ENCODE measurements around the gene SF1. TPM values are rescaled to one million over a fixed set of nuclear protein-coding genes. Genes with fewer than 3 reads are reported as not detected.

The SF1 gene
- total RNA-seq, 1 donor from 2014 or later, result 460 TPM

DNA sequence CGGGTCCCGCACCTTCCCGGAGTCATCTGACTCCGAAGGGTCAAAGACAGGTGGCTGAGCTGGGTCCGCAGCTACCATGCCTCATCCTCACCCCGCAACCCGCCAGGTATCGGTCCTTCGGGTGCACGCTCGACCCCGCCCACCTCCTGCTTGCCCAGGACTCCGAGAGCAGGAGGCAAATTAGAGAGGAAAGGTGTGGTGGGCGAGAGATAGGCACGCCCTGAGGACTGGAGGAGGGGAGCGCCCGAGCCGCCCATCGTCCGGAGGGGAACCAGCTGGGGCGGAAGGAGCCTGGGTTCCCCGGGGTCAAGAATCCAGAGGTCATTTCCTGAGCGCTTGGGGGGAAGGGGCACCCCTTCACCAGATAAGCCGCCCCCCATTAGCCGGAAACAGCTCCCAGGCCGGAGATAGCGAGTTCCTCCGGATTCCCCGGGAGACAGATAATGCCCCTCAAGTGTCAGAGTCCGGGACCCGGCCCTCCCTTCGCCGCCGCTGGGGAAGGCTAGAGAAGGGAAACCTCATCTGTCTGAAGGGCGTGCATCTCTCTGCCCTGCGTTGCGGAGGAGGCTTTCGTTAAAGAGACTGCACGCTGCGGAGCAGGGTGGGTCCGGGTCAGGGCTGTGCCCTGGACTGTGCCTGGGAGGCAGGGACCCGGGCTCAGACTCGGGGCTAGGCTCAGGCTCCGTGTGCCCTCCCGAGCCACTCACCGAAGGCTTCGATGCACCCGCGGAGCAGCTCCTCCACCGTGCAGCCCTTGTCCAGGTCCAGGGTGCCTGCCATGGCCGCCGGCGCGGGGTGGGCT, 36.1 kb downstream of the SF1 start:
- Mint-ChIP-seq H3K9me3 (no peaks in the 10 kb centered on the region), H3K4me3 (ENCODE audit: low read depth) (peak overlapping the region; percentile 68), H3K4me1 (ENCODE audit: low read depth) (peaks cover 30% of the 10 kb centered on the region), H3K36me3 (ENCODE audit: low read depth) (peaks cover 34% of the 10 kb centered on the region), H3K27me3 (ENCODE audit: low read depth) (no peaks in the 10 kb centered on the region), H3K27ac (no peak overlapping the region)
- intact Hi-C loops (cut with micrococcal nuclease), result no loop called here
- no peak for DNase-seq (ENCODE audit: low spot score)

DNA sequence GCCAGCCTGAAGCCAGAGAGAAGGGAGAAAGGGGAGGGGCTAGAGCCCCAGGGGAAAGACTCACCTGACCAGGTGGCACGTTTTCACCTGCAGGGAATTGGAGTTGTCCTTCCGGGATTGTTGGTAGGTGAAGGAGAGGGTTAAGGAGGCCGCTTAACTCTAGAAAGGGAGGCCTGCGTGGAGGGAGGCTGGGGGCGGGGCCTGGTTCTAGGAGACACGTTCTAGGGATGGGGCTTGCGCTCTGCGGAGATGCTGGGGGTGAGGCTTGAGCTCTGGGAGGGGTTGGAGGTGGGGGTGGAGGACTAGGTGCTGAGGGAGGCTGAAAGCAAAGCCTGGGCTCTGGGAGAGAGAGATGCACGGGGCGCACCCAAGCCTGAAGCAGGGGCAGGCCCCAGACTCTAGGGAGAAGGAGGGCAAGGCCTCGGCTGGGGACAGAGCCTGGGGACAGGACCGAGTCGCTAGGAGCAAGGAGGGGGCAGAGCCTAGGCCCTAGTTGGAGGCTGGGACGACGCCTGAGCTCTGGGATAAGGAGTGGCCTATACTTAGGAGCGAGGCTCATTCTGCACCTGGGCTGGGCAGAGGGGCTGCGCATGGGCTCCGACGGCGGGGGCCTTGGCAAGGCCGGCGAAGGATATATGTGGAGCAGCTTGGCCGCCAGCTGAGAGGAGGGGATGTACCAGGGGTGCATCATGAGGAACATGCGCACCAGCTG, 36.8 kb downstream of the SF1 start:
- Mint-ChIP-seq H3K27ac (no peak overlapping the region), H3K9me3 (no peaks in the 10 kb centered on the region), H3K4me3 (ENCODE audit: low read depth) (peak overlapping the region; percentile 68), H3K27me3 (ENCODE audit: low read depth) (no peaks in the 10 kb centered on the region), H3K4me1 (ENCODE audit: low read depth) (peaks cover 30% of the 10 kb centered on the region), H3K36me3 (ENCODE audit: low read depth) (peaks cover 39% of the 10 kb centered on the region)
- DNase-seq (ENCODE audit: low spot score), result no peak
- intact Hi-C loops (cut with micrococcal nuclease), result no loop called here

DNA sequence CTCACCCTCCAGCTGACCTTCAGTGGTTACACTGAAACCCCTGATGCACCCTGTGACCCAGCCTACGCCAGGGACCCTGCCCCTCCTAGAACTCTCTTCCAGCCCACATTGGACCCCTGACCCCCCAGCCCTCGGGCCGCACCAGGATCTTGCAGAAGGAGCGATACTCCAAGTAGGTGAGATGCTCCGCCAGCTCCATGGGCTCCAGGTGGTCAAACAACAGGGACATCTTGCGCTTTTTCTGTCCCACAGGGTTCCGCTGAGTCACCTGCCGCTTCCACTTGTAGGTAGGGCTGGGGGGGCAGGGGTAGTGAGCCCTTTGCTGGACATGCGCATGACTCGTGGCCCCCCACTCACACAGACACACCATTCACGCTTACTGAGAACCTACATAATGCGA, 38.5 kb downstream of the SF1 start:
- Mint-ChIP-seq H3K4me3 (ENCODE audit: low read depth) (no peak overlapping the region), H3K36me3 (ENCODE audit: low read depth) (peaks cover 48% of the 10 kb centered on the region), H3K9me3 (no peaks in the 10 kb centered on the region), H3K27ac (no peak overlapping the region), H3K4me1 (ENCODE audit: low read depth) (peaks cover 23% of the 10 kb centered on the region), H3K27me3 (ENCODE audit: low read depth) (no peaks in the 10 kb centered on the region)
- intact Hi-C loops (cut with micrococcal nuclease), result no loop called here
- DNase-seq (ENCODE audit: low spot score), result no peak

DNA sequence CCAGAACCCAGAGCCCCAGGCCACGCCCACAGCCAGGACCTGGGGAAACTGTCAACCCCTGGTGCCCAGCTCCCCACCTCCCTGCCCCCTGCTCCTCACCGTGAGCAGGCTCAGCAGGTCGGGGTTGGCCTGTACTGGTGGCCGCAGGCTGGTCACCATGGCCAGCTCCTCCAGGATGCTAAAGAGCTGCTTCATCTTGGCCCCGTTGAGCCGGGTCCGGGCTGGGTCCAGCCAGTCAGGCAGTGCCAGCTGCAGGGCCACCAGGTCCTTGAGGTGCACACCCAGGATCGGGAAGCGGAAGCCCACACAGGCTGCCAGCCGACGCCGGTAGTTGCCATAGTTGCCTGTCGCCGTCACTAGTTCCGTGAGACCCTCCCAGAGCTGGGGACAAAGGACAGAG, 41.7 kb downstream of the SF1 start:
- H3K4me1 Mint-ChIP-seq (ENCODE audit: low read depth), result peaks cover 12% of the 10 kb centered on the region
- H3K36me3 Mint-ChIP-seq (ENCODE audit: low read depth), result peaks cover 62% of the 10 kb centered on the region
- no peaks in the 10 kb centered on the region for H3K27me3 Mint-ChIP-seq (ENCODE audit: low read depth)
- no peak overlapping the region for H3K27ac Mint-ChIP-seq
- no peaks in the 10 kb centered on the region for H3K9me3 Mint-ChIP-seq
- no peak overlapping the region for H3K4me3 Mint-ChIP-seq (ENCODE audit: low read depth)
- intact Hi-C loops (cut with micrococcal nuclease), result no loop called here
- DNase-seq (ENCODE audit: low spot score), result no peak

DNA sequence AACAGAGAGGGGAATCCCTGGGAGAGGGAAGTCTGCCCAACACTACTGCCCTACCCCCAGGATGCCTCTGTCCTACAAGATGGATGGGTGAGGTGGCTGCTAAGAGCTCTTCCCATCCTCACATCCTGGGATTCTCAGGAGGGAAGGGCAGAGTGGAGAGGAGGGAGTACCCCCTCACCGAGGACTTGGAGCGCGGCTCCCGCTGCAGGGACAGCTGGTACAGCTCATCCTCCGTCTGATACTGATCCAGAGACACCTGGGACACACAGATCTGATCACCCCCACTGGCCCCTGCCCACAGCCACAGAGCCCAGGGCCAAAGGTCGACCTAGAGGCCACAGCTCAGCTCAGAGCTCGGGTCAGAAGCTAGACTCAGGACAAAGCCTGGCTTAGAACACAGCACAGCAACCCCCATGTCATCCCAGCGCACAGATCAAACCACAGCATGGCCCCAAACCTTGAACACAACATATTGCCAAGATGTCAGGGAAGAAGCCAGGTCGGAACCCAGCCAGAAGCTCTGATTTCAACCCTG, 42.5 kb downstream of the SF1 start:
- H3K36me3 Mint-ChIP-seq (ENCODE audit: low read depth), result peaks cover 59% of the 10 kb centered on the region
- no peaks in the 10 kb centered on the region for H3K27me3 Mint-ChIP-seq (ENCODE audit: low read depth)
- no peaks in the 10 kb centered on the region for H3K9me3 Mint-ChIP-seq
- no peak overlapping the region for H3K4me3 Mint-ChIP-seq (ENCODE audit: low read depth)
- no peak for DNase-seq (ENCODE audit: low spot score)
- no peak overlapping the region for H3K27ac Mint-ChIP-seq
- peaks cover 7% of the 10 kb centered on the region for H3K4me1 Mint-ChIP-seq (ENCODE audit: low read depth)
- intact Hi-C loops (cut with micrococcal nuclease), result no loop called here

DNA sequence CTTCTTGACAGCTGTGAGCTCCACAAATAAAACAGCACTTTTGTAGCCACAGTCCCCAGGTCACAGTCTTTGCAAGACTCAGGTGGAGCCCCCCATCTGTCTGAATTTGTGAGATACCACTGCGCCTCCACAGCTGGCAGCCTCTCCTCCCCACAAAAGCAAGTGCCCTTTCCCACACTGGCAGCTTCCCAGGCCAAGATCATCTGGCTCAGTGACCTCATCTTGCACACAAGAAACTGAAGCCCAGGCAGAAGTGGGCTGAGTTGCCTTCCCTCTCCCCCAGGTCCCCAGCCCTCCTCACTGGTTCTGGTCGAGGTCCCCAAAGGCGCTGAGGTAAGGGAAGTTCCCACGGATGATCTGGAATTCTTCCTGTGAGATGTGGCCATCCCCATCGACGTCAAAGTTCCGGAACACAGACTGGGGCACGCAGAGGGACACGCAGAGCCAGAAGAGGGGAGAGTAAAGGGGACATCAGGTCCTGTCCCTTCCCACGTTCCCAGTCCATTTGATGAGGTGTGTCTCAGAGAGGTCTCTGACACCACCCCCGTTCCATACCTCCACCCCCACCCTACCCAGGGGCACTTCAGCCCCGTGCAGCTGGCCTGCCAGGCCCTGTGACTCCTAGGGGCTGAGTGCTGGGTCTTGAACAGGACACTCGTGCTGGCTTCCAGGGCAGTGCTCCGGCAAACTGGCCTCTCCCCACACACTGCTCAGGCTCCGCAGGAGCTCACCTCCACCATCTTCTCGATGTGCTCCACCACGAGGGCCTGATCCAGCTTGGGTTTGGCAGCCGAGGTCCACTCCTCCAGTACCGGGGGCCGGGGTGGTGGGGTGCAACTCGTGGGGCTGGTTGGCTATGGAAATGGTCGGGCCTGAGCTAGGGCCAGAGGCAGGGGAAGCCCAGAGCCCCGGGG, 43.3 kb downstream of the SF1 start:
- H3K36me3 Mint-ChIP-seq (ENCODE audit: low read depth), result peaks cover 56% of the 10 kb centered on the region
- no peak for DNase-seq (ENCODE audit: low spot score)
- H3K9me3 Mint-ChIP-seq, result no peaks in the 10 kb centered on the region
- peaks cover 3% of the 10 kb centered on the region for H3K4me1 Mint-ChIP-seq (ENCODE audit: low read depth)
- H3K27me3 Mint-ChIP-seq (ENCODE audit: low read depth), result no peaks in the 10 kb centered on the region
- H3K4me3 Mint-ChIP-seq (ENCODE audit: low read depth), result no peak overlapping the region
- intact Hi-C loops (cut with micrococcal nuclease), result no loop called here
- no peak overlapping the region for H3K27ac Mint-ChIP-seq

DNA sequence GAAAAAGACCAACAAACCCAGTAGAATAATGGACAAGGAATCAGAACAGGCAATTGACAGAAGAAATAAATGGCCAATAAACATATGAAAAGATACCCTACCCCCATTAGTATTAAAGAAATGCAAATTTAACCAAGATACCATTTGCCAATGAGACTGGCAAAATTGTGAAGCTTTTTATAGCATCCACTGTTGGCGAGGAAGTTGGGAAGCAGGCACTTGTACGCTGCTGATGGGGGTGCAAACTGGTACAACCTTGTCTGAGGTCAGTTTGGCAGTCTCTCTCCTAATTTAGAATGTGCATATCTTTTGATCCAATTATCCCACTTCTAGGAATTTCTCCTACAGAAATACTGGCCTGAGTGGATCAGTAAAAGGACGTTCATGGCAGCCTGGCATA, 46.7 kb downstream of the SF1 start:
- Mint-ChIP-seq H3K4me3 (ENCODE audit: low read depth) (no peak overlapping the region), H3K9me3 (no peaks in the 10 kb centered on the region), H3K36me3 (ENCODE audit: low read depth) (peaks cover 57% of the 10 kb centered on the region), H3K27ac (no peak overlapping the region), H3K4me1 (ENCODE audit: low read depth) (no peaks in the 10 kb centered on the region), H3K27me3 (ENCODE audit: low read depth) (no peaks in the 10 kb centered on the region)
- DNase-seq (ENCODE audit: low spot score), result no peak
- intact Hi-C loops (cut with micrococcal nuclease), result no loop called here

DNA sequence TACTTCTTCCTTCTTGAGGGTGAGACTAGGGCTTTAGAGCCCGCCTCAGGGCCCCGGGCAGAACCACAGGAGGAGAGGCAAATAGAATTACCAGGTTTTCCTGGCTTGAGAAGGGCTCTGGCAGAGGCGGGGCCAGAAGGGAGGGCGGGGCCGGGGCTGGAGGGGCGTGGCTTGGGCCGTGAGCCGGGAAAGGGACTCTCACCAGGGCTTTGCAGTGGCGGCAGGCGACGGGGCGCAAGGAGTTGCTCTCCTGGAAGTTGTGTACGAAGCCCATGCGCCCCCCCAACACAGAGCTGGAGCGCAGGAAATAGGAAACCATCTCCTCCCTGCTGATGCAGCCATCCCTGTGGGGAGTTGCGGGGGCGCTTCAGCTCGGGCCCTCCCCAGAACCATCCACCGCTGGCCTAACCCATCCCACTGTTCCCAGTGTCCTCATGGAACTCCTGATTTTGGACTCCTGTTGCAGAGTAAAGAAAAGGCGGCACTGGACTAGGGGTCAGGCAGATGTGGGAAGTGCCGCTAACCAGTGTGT, 48.4 kb downstream of the SF1 start:
- Mint-ChIP-seq H3K27me3 (ENCODE audit: low read depth) (no peaks in the 10 kb centered on the region), H3K27ac (no peak overlapping the region), H3K36me3 (ENCODE audit: low read depth) (peaks cover 48% of the 10 kb centered on the region), H3K4me3 (ENCODE audit: low read depth) (no peak overlapping the region), H3K9me3 (no peaks in the 10 kb centered on the region), H3K4me1 (ENCODE audit: low read depth) (no peaks in the 10 kb centered on the region)
- DNase-seq (ENCODE audit: low spot score), result no peak
- intact Hi-C loops (cut with micrococcal nuclease), result no loop called here

DNA sequence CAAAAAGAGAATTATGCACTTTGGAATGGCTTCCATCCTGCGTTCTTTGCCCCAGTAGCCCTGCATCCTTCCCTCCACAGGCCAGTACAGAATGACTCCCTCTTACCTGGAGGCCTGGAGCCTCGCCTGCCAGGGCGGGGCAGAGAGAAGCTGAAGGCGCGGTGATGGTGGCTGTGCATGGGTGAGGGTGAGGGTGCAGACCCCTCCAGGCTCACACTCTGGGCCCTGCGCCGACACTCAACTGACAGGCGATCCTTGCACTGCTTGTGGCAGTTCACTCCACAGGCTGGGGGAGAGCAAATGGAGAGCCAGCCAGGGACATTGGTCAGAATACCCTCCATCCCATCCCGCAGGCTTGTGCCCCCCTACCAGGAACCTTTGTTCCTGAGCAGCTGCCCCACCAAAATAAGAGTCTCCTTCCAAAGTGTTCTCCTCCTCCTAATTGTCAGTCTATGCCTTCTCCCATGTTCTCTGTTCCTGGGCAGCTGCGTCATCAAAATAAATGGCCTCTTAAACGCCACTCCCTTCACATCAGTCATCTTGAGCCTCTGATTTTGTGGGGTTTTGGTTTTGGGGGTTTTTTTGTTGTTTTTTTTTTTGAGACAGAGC, 49.5 kb downstream of the SF1 start:
- H3K9me3 Mint-ChIP-seq, result no peaks in the 10 kb centered on the region
- H3K36me3 Mint-ChIP-seq (ENCODE audit: low read depth), result peaks cover 41% of the 10 kb centered on the region
- no peak for DNase-seq (ENCODE audit: low spot score)
- intact Hi-C loops (cut with micrococcal nuclease), result no loop called here
- peaks cover 2% of the 10 kb centered on the region for H3K4me1 Mint-ChIP-seq (ENCODE audit: low read depth)
- H3K27me3 Mint-ChIP-seq (ENCODE audit: low read depth), result no peaks in the 10 kb centered on the region
- H3K27ac Mint-ChIP-seq, result no peak overlapping the region
- H3K4me3 Mint-ChIP-seq (ENCODE audit: low read depth), result no peak overlapping the region

DNA sequence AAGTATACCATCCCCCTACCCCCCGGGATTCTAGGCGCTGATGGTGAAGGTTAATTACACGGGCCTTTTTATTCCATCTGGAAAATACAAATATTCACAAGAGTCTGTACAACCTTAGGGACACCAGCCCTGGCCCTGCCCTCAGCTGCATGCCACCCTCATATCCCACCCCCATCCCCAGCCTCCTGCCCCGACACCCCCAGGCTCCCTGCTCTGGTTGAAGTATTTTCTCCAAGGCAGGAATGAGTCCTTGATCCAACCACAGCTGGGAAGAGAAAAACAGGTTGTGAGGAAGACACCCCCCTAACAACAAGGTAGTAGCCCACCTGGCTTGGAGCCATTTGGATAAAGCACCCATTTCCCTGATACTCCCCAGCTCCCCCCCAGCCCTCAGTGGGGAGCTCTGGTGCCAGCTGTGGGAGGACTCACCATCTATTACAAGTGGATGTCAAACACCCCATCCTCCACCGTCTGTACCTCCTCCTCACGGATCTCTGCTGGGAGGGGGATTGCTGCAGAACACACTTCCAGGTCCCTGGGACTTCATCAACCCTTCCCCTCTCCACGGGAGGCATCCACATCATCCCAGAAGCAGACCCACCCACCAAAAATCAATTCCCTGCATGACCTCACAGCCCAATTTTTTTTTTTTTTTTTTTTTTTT, 51.3 kb downstream of the SF1 start:
- DNase-seq (ENCODE audit: low spot score), result no peak
- peaks cover 2% of the 10 kb centered on the region for H3K4me1 Mint-ChIP-seq (ENCODE audit: low read depth)
- no peaks in the 10 kb centered on the region for H3K9me3 Mint-ChIP-seq
- H3K27me3 Mint-ChIP-seq (ENCODE audit: low read depth), result peaks cover 7% of the 10 kb centered on the region
- H3K36me3 Mint-ChIP-seq (ENCODE audit: low read depth), result peaks cover 34% of the 10 kb centered on the region
- no peak overlapping the region for H3K4me3 Mint-ChIP-seq (ENCODE audit: low read depth)
- intact Hi-C loops (cut with micrococcal nuclease), result no loop called here
- H3K27ac Mint-ChIP-seq, result no peak overlapping the region

DNA sequence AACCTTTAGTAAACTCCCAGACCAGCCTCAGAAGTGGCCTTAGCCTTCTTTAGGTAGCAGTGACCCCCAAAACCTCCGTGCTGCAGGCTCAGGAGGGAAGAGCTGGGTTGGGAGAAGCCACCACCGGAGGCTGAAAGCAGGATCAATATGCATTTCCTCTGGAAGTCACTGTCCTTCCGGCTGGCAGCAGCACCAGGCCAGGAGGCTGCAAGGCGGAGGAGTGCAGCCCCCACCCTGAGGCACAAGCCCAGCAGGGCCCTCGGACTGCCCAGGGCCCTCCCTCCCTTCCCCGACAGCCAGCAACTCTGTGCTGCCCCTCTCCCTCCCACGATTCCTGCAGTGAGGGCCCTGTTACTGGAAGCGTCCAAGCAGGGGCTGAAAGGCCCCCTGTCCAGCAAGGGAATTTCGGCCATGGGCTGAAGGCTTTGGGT, 52.1 kb downstream of the SF1 start:
- H3K36me3 Mint-ChIP-seq (ENCODE audit: low read depth), result peaks cover 26% of the 10 kb centered on the region
- H3K4me3 Mint-ChIP-seq (ENCODE audit: low read depth), result no peak overlapping the region

More for the DNA sequence above, 52.1 kb downstream of the SF1 start:
- intact Hi-C loops (cut with micrococcal nuclease), result no loop called here
- DNase-seq (ENCODE audit: low spot score), result no peak
- Mint-ChIP-seq H3K27ac (no peak overlapping the region), H3K9me3 (no peaks in the 10 kb centered on the region), H3K4me1 (ENCODE audit: low read depth) (peaks cover 2% of the 10 kb centered on the region), H3K27me3 (ENCODE audit: low read depth) (peaks cover 14% of the 10 kb centered on the region)

All from activated T-helper 2 cell treated with anti-CD3 and anti-CD28 coated beads, Interferon-gamma antibody, Interleukin-2, Interleukin-4, amounts not matched to agents 10 μg/mL and 5 μg/mL and 100 μg/mL, durations not matched to agents 14 hours and 24 hours and 36 hours (primary cell).